DMS 273 (cell line): Measurements from ENCODE around the gene REN.

Experiments used
- DNase-seq: peaks from one replicate; lab custom pipeline; 2025; ENCODE audit not compliant: unreplicated experiment; lab: John Stamatoyannopoulos, UW

REN gene

GRCh38 chr1:204134103-204134502 is 32.0 kb downstream of the REN start:
- no peak for DNase-seq

GRCh38 chr1:204132718-204133117 is 33.4 kb downstream of the REN start:
- no peak for DNase-seq

- DNase-seq: no peak
Observed at GRCh38 chr1:204131978-204132377, 34.2 kb downstream of the REN start.

GRCh38 chr1:204130981-204131892 is 34.9 kb downstream of the REN start:
- no peak for DNase-seq

GRCh38 chr1:204130178-204130577 is 36.0 kb downstream of the REN start:
- peak; percentile 29 for DNase-seq

- DNase-seq: peak; percentile 86
Observed at GRCh38 chr1:204128964-204129896, 36.9 kb downstream of the REN start.

- DNase-seq: peak; percentile 51
Observed at GRCh38 chr1:204128464-204128963, 37.6 kb downstream of the REN start.

- peak; percentile 91 for DNase-seq
Observed at GRCh38 chr1:204127597-204128242, 38.4 kb downstream of the REN start.

GRCh38 chr1:204126956-204127355 is 39.2 kb downstream of the REN start:
- no peak for DNase-seq

GRCh38 chr1:204126386-204126785 is 39.8 kb downstream of the REN start:
- DNase-seq: no peak

GRCh38 chr1:204125759-204126351 is 40.3 kb downstream of the REN start:
- DNase-seq: no peak

GRCh38 chr1:204124639-204125038 is 41.5 kb downstream of the REN start:
- DNase-seq: no peak

- DNase-seq: peak; percentile 57
Observed at GRCh38 chr1:204123376-204123775, 42.8 kb downstream of the REN start.

GRCh38 chr1:204121840-204122555 is 44.1 kb downstream of the REN start:
- DNase-seq: no peak

- no peak for DNase-seq
Observed at GRCh38 chr1:204116539-204116938, 49.6 kb downstream of the REN start.

GRCh38 chr1:204115116-204115515 is 51.0 kb downstream of the REN start:
- no peak for DNase-seq

- DNase-seq: no peak
Observed at GRCh38 chr1:204114606-204115005, 51.5 kb downstream of the REN start.

- DNase-seq: no peak
Observed at GRCh38 chr1:204113896-204114295, 52.2 kb downstream of the REN start.

GRCh38 chr1:204112876-204113730 is 53.0 kb downstream of the REN start:
- no peak for DNase-seq
